Activated gamma-delta T cell treated with Interleukin-2 at 50 U/mL for 16 hours (primary cell): ENCODE results near the gene ECE2.
"Not testable (repeated sequence)": the region's sequence is repeated elsewhere in the genome, so short reads cannot be mapped to it uniquely, and the experiment has no call there.

Experiments
- DNase-seq: peaks from one replicate; pipeline ENCODE4 v3.0.0-alpha.2; 2020

ECE2 gene

DNA sequence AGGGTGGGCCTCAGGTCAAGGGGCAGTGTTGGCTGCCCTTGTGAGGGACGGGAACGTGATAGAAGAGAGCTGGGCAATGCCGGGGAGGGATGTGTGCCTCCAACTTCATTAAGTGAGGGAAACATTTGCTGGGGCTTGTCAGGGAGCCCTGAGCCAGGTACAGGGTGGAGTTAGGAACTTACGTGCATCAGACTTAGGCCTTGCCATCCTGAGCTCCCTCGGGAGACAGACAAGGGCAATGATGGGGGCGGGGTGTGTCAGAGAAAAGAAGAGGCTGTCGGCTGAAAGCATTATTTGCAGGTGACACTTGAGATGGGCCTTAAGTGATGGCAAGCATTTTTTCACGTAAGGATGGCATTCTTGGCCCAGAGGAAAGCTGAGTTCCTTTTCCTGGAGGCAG lies 63.2 kb downstream of the ECE2 start:
- DNase-seq: no peak

DNA sequence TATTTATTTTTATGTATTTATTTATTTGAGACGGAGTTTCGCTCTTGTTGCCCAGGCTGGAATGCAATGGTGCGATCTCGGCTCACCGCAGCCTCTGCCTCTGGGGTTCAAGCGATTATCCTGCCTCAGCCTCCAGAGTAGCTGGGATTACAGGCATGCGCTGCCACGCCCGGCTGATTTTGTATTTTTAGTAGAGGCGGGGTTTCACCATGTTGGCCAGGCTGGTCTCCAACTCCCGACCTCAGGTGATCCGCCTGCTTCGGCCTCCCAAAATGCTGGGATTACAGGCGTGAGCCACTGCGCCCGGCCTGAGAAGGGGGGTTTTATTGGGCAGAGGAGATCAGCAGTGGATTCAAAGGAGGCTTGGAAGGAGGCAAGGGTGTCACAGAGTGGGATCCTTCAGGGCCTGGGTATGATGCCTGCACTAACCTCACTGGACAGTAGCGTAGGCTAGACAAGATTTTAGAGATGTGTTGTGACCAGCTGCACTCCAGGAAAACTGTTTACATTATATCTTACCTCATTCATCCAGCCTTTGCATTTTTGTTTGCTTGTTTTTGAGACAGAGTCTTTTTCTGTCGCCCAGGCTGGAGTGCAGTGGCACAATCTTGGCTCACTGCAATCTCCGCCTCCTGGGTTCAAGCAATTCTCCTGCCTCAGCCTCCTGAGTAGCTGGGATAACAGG lies 63.8 kb downstream of the ECE2 start:
- not testable (repeated sequence) for DNase-seq

GRCh38 chr3:184341925-184342324 lies 66.1 kb downstream of the ECE2 start:
- no peak for DNase-seq
